H1 (cell line): ENCODE results near the gene SBF2. TPM values are rescaled to one million over a fixed set of nuclear protein-coding genes. Genes with fewer than 3 reads are reported as not detected.
A peak's percentile ranks its signal among the peaks of the same experiment; 100 is the strongest.

ENCODE experiments used
- BCL11A ChIP-seq, 2 experiments: IDR thresholded peaks; one replicate each; pipeline ENCODE4 v1.6.1; 2011; ENCODE audit warnings: low read depth in 2 of 2, low read length in 2 of 2, mild to moderate bottlenecking in 2 of 2
- CEBPB ChIP-seq: IDR thresholded peaks from 2 replicates; pipeline ENCODE4 v1.6.1; 2012; ENCODE audit warnings: low read depth, low read length
- EZH2 ChIP-seq: fragments of 200-600 bp; sonication (generic); IDR thresholded peaks from 2 replicates; pipeline ENCODE4 v1.7.1; 2012; ENCODE audit warnings: low read depth, mild to moderate bottlenecking, moderate library complexity, low read length, inconsistent platforms; ENCODE audit not compliant: severe bottlenecking
- FOSL1 ChIP-seq: IDR thresholded peaks from 2 replicates; pipeline ENCODE4 v1.6.1; 2011; ENCODE audit warnings: mild to moderate bottlenecking, low read depth, low read length, moderate library complexity; ENCODE audit not compliant: insufficient read depth
- JUN ChIP-seq: IDR thresholded peaks from 2 replicates; pipeline ENCODE4 v1.6.1; 2011; ENCODE audit warnings: low read depth, mild to moderate bottlenecking, improper control_type of control experiment, low read length
- KDM1A ChIP-seq: fragments of 200-600, 300-600 bp; sonication (generic); IDR thresholded peaks from 2 replicates; pipeline ENCODE4 v1.7.1; 2016; ENCODE audit warnings: mild to moderate bottlenecking, low read length, borderline replicate concordance
- KDM4A ChIP-seq: IDR thresholded peaks from one replicate; pipeline ENCODE4 v1.7.1; 2012; ENCODE audit warnings: low read depth, mild to moderate bottlenecking, moderate library complexity, low read length, inconsistent platforms; ENCODE audit not compliant: severe bottlenecking
- KDM5A ChIP-seq: fragments of 200-600 bp; IDR thresholded peaks from 2 replicates; pipeline ENCODE4 v1.7.1; 2012; ENCODE audit warnings: mild to moderate bottlenecking, low read length, inconsistent platforms, mixed read lengths
- POLR2A ChIP-seq, 2 experiments: IDR thresholded peaks; 1 replicate in 1 of 2; 2 replicates in 1 of 2; pipeline ENCODE4 v1.6.1; 2011; ENCODE audit warnings: low read depth in 2 of 2, low read length in 2 of 2, mild to moderate bottlenecking in 2 of 2; ENCODE audit errors: control extremely low read depth in 1 of 2
- POLR2AphosphoS5 ChIP-seq: IDR thresholded peaks from 2 replicates; pipeline ENCODE4 v1.6.1; 2011; ENCODE audit warnings: low read depth, low read length
- SAP30 ChIP-seq: fragments of 300-600 bp; sonication (generic); IDR thresholded peaks from 2 replicates; pipeline ENCODE4 v1.7.1; 2012; ENCODE audit warnings: low read length, moderate library complexity, mild to moderate bottlenecking, inconsistent platforms; ENCODE audit not compliant: insufficient read depth, insufficient replicate concordance
- SP4 ChIP-seq: IDR thresholded peaks from 2 replicates; pipeline ENCODE4 v1.6.1; 2012; ENCODE audit warnings: low read length, inconsistent platforms
- SUZ12 ChIP-seq: fragments of 200-600 bp; sonication (generic); IDR thresholded peaks from 2 replicates; pipeline ENCODE4 v1.6.1; 2012; ENCODE audit warnings: mild to moderate bottlenecking, inconsistent platforms, low read length, moderate library complexity, mixed read lengths
- YY1 ChIP-seq: IDR thresholded peaks from 2 replicates; pipeline ENCODE4 v1.6.1; 2011; ENCODE audit warnings: low read depth, mild to moderate bottlenecking, low read length
- polyA plus RNA-seq, 7 experiments: library from polyadenylated mRNA; depleted of rRNA in 3 of 7; stranded (reverse) in 5 of 7; unstranded in 2 of 7; fragments of >200 nt in 5 of 7; fragments of 200-250 nt in 2 of 7; gene quantifications; 1 replicate in 5 of 7; 2 replicates in 1 of 7; 4 replicates in 1 of 7; pipeline versions ENCODE4 v1.2.1 to v1.2.3, GENCODE V29; 2011 to 2013; ENCODE audit warnings: missing spikeins in 2 of 7, mixed read lengths in 2 of 7
- total RNA-seq: library from RNA; stranded (reverse); fragmentation: NEBNext Ultra II Directional; extraction: Animal tissue kit (Norgen Biotek cat#: 25700); gene quantifications from 2 replicates; pipeline ENCODE4 v1.2.1, GENCODE V29; 2021
- TF ChIP-seq, protein P1 (sequence below): IDR thresholded peaks from 2 replicates; pipeline ENCODE4 v1.6.1; 2012; ENCODE audit warnings: low read length, inconsistent platforms
- TF ChIP-seq, protein P2 (sequence below): IDR thresholded peaks from 2 replicates; pipeline ENCODE4 v1.6.1; 2011; ENCODE audit warnings: low read length, improper control_type of control experiment

SBF2 gene
- total and polyA plus RNA-seq, 2 of the 8 experiments (the other 6 are each of a cell fraction or from before 2014, with no cell fraction given), result 36.7 to 50.5 TPM

DNA sequence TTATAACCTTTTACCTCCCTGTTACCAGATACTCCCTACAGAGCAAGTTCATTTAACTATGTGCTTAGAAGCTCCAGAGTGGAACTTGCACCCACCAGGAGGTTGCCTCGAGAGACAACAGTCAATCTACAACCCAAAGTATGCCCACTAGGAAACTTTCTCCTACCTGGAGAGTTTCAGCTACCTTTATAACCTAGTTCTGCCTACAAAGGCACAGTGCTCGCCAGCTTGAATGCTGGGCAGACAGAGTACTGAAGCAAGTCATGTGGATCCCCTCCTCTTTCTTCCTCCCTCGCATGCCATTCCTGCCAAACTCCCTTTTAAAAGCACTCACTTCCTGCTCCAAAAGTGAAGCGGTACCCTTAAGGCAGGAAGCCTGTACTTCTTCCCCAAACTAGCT, 371.2 kb downstream of the SBF2 start (continued):
- TF ChIP-seq POLR2AphosphoS5 (peak; percentile 50; the same call in 1 of the 2 replicates), CEBPB (no peak), SP4 (no peak), BCL11A (IDR thresholded peaks at IDR 0.05; ENCODE audit: low read depth in 2 of 2, low read length in 2 of 2) (no peak), KDM5A (no peak), KDM1A (no peak; the same call in 1 of the 2 replicates), KDM4A (no peak), YY1 (peak; percentile 44), FOSL1 (no peak), EZH2 (no peak), POLR2A (IDR thresholded peaks at IDR 0.05; ENCODE audit: control extremely low read depth in 1 of 2, low read depth in 2 of 2, low read length in 2 of 2) (peak in 1 of 2 experiments; percentile 18; a peak in 1 of 3 replicates), SUZ12 (no peak), SAP30 (no peak), JUN (no peak)
- TF ChIP-seq, protein P1, sequence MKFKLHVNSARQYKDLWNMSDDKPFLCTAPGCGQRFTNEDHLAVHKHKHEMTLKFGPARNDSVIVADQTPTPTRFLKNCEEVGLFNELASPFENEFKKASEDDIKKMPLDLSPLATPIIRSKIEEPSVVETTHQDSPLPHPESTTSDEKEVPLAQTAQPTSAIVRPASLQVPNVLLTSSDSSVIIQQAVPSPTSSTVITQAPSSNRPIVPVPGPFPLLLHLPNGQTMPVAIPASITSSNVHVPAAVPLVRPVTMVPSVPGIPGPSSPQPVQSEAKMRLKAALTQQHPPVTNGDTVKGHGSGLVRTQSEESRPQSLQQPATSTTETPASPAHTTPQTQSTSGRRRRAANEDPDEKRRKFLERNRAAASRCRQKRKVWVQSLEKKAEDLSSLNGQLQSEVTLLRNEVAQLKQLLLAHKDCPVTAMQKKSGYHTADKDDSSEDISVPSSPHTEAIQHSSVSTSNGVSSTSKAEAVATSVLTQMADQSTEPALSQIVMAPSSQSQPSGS, result peak; percentile 80; the same call in 1 of the 2 replicates
- TF ChIP-seq, protein P2, sequence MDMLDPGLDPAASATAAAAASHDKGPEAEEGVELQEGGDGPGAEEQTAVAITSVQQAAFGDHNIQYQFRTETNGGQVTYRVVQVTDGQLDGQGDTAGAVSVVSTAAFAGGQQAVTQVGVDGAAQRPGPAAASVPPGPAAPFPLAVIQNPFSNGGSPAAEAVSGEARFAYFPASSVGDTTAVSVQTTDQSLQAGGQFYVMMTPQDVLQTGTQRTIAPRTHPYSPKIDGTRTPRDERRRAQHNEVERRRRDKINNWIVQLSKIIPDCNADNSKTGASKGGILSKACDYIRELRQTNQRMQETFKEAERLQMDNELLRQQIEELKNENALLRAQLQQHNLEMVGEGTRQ, result no peak
